Activated T-cell treated with anti-CD3 and anti-CD28 coated beads for 48 hours (primary cell): ENCODE results near the gene CDKN2B.
"Not testable (repeated sequence)": the region's sequence is repeated elsewhere in the genome, so short reads cannot be mapped to it uniquely, and the experiment has no call there.

Source experiments
- DNase-seq: peaks from one replicate; pipeline ENCODE4 v3.0.0-alpha.2; 2020; ENCODE audit warnings: low read depth

CDKN2B gene

GRCh38 chr9:21968331-21969010 lies 40.6 kb downstream of the CDKN2B start:
- DNase-seq, result no peak

GRCh38 chr9:21967702-21968101 lies 41.4 kb downstream of the CDKN2B start:
- DNase-seq, result no peak

GRCh38 chr9:21967169-21967568 lies 41.9 kb downstream of the CDKN2B start:
- DNase-seq, result no peak

GRCh38 chr9:21966140-21966851 lies 42.8 kb downstream of the CDKN2B start:
- DNase-seq, result no peak

GRCh38 chr9:21965401-21965951 lies 43.6 kb downstream of the CDKN2B start:
- DNase-seq, result peak; percentile 45

- DNase-seq, result peak; percentile 37
These were observed 44.1 kb downstream of the CDKN2B start for GRCh38 chr9:21964925-21965385.

GRCh38 chr9:21961569-21961968 lies 47.5 kb downstream of the CDKN2B start:
- no peak for DNase-seq

GRCh38 chr9:21959268-21959667 lies 49.8 kb downstream of the CDKN2B start:
- not testable (repeated sequence) for DNase-seq

- DNase-seq, result no peak
These were observed 50.3 kb downstream of the CDKN2B start for GRCh38 chr9:21958833-21959232.
